H1 (cell line): ENCODE results near the gene SESN2. TPM values are rescaled to one million over a fixed set of nuclear protein-coding genes. Genes with fewer than 3 reads are reported as not detected.

Experiments used
- CHD1 ChIP-seq: IDR thresholded peaks from 2 replicates; pipeline ENCODE4 v1.6.1; 2012; ENCODE audit warnings: low read depth, low read length, improper control_type of control experiment
- NANOG ChIP-seq: IDR thresholded peaks from 2 replicates; pipeline ENCODE4 v1.6.1; 2011; ENCODE audit warnings: low read length, low read depth, mild to moderate bottlenecking, inconsistent platforms; ENCODE audit not compliant: insufficient read depth, poor library complexity, severe bottlenecking
- NRF1 ChIP-seq: IDR thresholded peaks from 2 replicates; pipeline ENCODE4 v1.6.1; 2011; ENCODE audit warnings: mild to moderate bottlenecking, low read depth, low read length, improper control_type of control experiment
- YY1 ChIP-seq: IDR thresholded peaks from 2 replicates; pipeline ENCODE4 v1.6.1; 2011; ENCODE audit warnings: low read depth, mild to moderate bottlenecking, low read length
- polyA plus RNA-seq, 7 experiments: library from polyadenylated mRNA; depleted of rRNA in 3 of 7; stranded (reverse) in 5 of 7; unstranded in 2 of 7; fragments of >200 nt in 5 of 7; fragments of 200-250 nt in 2 of 7; gene quantifications; 1 replicate in 5 of 7; 2 replicates in 1 of 7; 4 replicates in 1 of 7; pipeline versions ENCODE4 v1.2.1 to v1.2.3, GENCODE V29; 2011 to 2013; ENCODE audit warnings: missing spikeins in 2 of 7, mixed read lengths in 2 of 7
- total RNA-seq: library from RNA; stranded (reverse); fragmentation: NEBNext Ultra II Directional; extraction: Animal tissue kit (Norgen Biotek cat#: 25700); gene quantifications from 2 replicates; pipeline ENCODE4 v1.2.1, GENCODE V29; 2021

Gene SESN2
- total and polyA plus RNA-seq, 2 of the 8 experiments (the other 6 are each of a cell fraction or from before 2014, with no cell fraction given) = 25.1 to 33.0 TPM

- no peak for TF ChIP-seq YY1
- no peak for TF ChIP-seq CHD1
- no peak for TF ChIP-seq NANOG
- no peak for TF ChIP-seq NRF1
Observed at GRCh38 chr1:28256197-28256827, 3.0 kb upstream of the SESN2 start (continued).
